HepG2 (cell line): Measurements from ENCODE around the gene POLR3GL. TPM values are rescaled to one million over a fixed set of nuclear protein-coding genes. Genes with fewer than 3 reads are reported as not detected.
A peak's percentile ranks its signal among the peaks of the same experiment; 100 is the strongest.

ENCODE experiments used
- BORCS8-MEF2B ChIP-seq: sonication (generic); formaldehyde crosslinking; IDR thresholded peaks from 2 replicates; pipeline ENCODE4 v1.8.0; 2022; ENCODE audit warnings: mild to moderate bottlenecking, missing genetic modification reagents
- MBD4 ChIP-seq: IDR thresholded peaks from 2 replicates; pipeline ENCODE4 v1.6.1; 2012; ENCODE audit warnings: low read length, inconsistent platforms, borderline replicate concordance
- PAF1 ChIP-seq: IDR thresholded peaks from 2 replicates; pipeline ENCODE4 v1.6.1; 2016; ENCODE audit warnings: missing genetic modification reagents, missing compliant biosample characterization
- PPARG ChIP-seq: conservative IDR thresholded peaks from 2 replicates; pipeline ENCODE4 v1.6.1; 2016; ENCODE audit warnings: missing biosample characterization, missing genetic modification reagents
- RAD51 ChIP-seq: fragments of 450-650 bp; IDR thresholded peaks from 2 replicates; pipeline ENCODE4 v1.6.1; 2016; ENCODE audit warnings: borderline replicate concordance
- SNAI1 ChIP-seq: sonication (generic); formaldehyde crosslinking; IDR thresholded peaks from 2 replicates; pipeline ENCODE4 v1.5.0; 2020; ENCODE audit warnings: mild to moderate bottlenecking, missing genetic modification reagents, borderline replicate concordance
- SP140L ChIP-seq: sonication (generic); formaldehyde crosslinking; IDR thresholded peaks from 2 replicates; pipeline ENCODE4 v1.4.0; 2020; ENCODE audit warnings: missing genetic modification reagents, borderline replicate concordance
- TAF15 ChIP-seq: fragments of 200-400 bp; formaldehyde crosslinking; IDR thresholded peaks from one replicate; pipeline ENCODE4 v1.6.1; 2018; ENCODE audit warnings: mild to moderate bottlenecking, low read depth, low read length; ENCODE audit not compliant: poor library complexity, severe bottlenecking
- ZFP36 ChIP-seq: fragments of 150-350 bp; IDR thresholded peaks from 2 replicates; pipeline ENCODE4 v1.6.1; 2018; ENCODE audit warnings: borderline replicate concordance, low read length, low read depth; ENCODE audit not compliant: partially characterized antibody
- ZNF282 ChIP-seq: fragments of 450-650 bp; IDR thresholded peaks from 2 replicates; pipeline ENCODE4 v1.6.1; 2018; ENCODE audit not compliant: partially characterized antibody
- ZNF672 ChIP-seq: sonication (generic); formaldehyde crosslinking; IDR thresholded peaks from 2 replicates; pipeline ENCODE4 v1.8.1; 2022; ENCODE audit warnings: missing genetic modification reagents
- polyA plus RNA-seq, 8 experiments: library from polyadenylated mRNA; depleted of rRNA in 3 of 8; stranded (reverse) in 7 of 8; unstranded in 1 of 8; fragments of >200 nt; fragmentation: Illumina TruSeq in 4 of 8; extraction: Trizol in 4 of 8; gene quantifications; 2 replicates each; pipeline versions ENCODE4 v1.2.1 to v1.2.3, GENCODE V29; 2011 to 2016; ENCODE audit warnings: low read depth in 4 of 8, missing spikeins in 1 of 8, mixed read lengths in 1 of 8; ENCODE audit not compliant: insufficient read depth in 1 of 8
- total RNA-seq, 5 experiments: library from RNA; depleted of rRNA; stranded (reverse); fragments of >200 nt; fragmentation: Illumina TruSeq; extraction: Trizol; gene quantifications; 2 replicates each; pipeline ENCODE4 v1.2.3, GENCODE V29; 2016; ENCODE audit warnings: low read depth in 1 of 5
- TF ChIP-seq, protein P1 (sequence below): sonication (generic); formaldehyde crosslinking; IDR thresholded peaks from 2 replicates; pipeline ENCODE4 v1.4.0; 2020; ENCODE audit warnings: missing genetic modification reagents
- TF ChIP-seq, protein P2 (sequence below): sonication (generic); formaldehyde crosslinking; conservative IDR thresholded peaks from 2 replicates; pipeline ENCODE4 v1.4.0; 2020; ENCODE audit warnings: missing genetic modification reagents
- TF ChIP-seq, protein P3 (sequence below), 2 experiments: IDR thresholded peaks; 2 replicates each; pipeline ENCODE4 v1.6.1; 2011 to 2012; ENCODE audit warnings: low read length in 2 of 2, borderline replicate concordance in 1 of 2, low read depth in 1 of 2, mild to moderate bottlenecking in 1 of 2, moderate library complexity in 1 of 2

Gene POLR3GL
- total and polyA plus RNA-seq, 2 of the 13 experiments (the other 11 are each of a cell fraction or from before 2014, with no cell fraction given): 11.5 to 12.4 TPM

DNA sequence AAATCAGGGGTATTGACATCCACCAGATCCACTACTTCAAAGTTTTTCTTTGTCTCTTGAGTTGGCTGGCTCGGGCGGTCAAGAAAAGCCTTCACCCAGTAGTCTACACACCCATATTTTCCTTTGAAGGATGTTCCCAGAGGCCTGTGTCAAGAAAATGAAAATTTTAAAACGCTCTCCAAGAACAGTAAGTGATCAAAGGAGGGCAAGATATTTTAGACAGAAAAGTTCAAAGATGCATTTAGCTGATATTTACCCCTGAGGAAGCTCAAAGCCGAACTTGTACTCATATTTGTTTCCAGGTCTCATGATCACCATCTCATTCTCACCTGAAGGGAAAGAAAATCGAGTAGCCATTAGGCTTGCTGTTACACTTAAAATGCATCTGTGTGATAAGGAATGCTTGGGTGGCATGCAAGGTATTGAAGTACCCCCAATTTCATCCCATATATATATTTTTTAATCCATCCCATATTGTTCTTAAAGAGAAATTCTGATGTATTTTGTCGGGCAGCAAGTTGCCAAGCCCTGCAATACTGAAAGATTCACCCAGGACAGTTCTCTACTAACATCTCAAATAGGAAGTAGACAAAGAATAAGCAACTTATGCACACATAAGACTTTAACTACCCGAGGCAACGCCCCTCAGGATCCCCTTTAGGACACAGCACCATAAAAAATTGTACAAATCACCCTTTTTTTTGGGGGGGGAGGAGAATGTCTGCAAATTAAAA is 30.8 kb downstream of the POLR3GL start (continued):
- TF ChIP-seq, protein P1, sequence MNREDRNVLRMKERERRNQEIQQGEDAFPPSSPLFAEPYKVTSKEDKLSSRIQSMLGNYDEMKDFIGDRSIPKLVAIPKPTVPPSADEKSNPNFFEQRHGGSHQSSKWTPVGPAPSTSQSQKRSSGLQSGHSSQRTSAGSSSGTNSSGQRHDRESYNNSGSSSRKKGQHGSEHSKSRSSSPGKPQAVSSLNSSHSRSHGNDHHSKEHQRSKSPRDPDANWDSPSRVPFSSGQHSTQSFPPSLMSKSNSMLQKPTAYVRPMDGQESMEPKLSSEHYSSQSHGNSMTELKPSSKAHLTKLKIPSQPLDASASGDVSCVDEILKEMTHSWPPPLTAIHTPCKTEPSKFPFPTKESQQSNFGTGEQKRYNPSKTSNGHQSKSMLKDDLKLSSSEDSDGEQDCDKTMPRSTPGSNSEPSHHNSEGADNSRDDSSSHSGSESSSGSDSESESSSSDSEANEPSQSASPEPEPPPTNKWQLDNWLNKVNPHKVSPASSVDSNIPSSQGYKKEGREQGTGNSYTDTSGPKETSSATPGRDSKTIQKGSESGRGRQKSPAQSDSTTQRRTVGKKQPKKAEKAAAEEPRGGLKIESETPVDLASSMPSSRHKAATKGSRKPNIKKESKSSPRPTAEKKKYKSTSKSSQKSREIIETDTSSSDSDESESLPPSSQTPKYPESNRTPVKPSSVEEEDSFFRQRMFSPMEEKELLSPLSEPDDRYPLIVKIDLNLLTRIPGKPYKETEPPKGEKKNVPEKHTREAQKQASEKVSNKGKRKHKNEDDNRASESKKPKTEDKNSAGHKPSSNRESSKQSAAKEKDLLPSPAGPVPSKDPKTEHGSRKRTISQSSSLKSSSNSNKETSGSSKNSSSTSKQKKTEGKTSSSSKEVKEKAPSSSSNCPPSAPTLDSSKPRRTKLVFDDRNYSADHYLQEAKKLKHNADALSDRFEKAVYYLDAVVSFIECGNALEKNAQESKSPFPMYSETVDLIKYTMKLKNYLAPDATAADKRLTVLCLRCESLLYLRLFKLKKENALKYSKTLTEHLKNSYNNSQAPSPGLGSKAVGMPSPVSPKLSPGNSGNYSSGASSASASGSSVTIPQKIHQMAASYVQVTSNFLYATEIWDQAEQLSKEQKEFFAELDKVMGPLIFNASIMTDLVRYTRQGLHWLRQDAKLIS (CRISPR knock-in tag): 0 out of 2 replicates have a peak, but pooled peaks have one; percentile 2
- peak; percentile 75; the same call in 1 of the 2 replicates for TF ChIP-seq MBD4
- TF ChIP-seq PAF1 (CRISPR knock-in tag): 0 out of 2 replicates have a peak, but pooled peaks have one; percentile 64
- TF ChIP-seq, protein P2, sequence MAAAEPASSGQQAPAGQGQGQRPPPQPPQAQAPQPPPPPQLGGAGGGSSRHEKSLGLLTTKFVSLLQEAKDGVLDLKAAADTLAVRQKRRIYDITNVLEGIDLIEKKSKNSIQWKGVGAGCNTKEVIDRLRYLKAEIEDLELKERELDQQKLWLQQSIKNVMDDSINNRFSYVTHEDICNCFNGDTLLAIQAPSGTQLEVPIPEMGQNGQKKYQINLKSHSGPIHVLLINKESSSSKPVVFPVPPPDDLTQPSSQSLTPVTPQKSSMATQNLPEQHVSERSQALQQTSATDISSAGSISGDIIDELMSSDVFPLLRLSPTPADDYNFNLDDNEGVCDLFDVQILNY (CRISPR knock-in tag): no peak
- no peak for TF ChIP-seq ZNF672 (CRISPR knock-in tag)
- no peak for TF ChIP-seq RAD51
- no peak for TF ChIP-seq SNAI1 (CRISPR knock-in tag)
- no peak for TF ChIP-seq BORCS8-MEF2B
- no peak for TF ChIP-seq TAF15
- TF ChIP-seq PPARG (CRISPR knock-in tag): no peak
- TF ChIP-seq ZFP36: no peak
- no peak for TF ChIP-seq ZNF282
- TF ChIP-seq SP140L (CRISPR knock-in tag): no peak
- TF ChIP-seq, protein P3, sequence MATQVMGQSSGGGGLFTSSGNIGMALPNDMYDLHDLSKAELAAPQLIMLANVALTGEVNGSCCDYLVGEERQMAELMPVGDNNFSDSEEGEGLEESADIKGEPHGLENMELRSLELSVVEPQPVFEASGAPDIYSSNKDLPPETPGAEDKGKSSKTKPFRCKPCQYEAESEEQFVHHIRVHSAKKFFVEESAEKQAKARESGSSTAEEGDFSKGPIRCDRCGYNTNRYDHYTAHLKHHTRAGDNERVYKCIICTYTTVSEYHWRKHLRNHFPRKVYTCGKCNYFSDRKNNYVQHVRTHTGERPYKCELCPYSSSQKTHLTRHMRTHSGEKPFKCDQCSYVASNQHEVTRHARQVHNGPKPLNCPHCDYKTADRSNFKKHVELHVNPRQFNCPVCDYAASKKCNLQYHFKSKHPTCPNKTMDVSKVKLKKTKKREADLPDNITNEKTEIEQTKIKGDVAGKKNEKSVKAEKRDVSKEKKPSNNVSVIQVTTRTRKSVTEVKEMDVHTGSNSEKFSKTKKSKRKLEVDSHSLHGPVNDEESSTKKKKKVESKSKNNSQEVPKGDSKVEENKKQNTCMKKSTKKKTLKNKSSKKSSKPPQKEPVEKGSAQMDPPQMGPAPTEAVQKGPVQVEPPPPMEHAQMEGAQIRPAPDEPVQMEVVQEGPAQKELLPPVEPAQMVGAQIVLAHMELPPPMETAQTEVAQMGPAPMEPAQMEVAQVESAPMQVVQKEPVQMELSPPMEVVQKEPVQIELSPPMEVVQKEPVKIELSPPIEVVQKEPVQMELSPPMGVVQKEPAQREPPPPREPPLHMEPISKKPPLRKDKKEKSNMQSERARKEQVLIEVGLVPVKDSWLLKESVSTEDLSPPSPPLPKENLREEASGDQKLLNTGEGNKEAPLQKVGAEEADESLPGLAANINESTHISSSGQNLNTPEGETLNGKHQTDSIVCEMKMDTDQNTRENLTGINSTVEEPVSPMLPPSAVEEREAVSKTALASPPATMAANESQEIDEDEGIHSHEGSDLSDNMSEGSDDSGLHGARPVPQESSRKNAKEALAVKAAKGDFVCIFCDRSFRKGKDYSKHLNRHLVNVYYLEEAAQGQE (IDR thresholded peaks at IDR 0.05; ENCODE audit: borderline replicate concordance in 1 of 2, low read depth in 1 of 2, low read length in 2 of 2): no peak
